Inflammatory macrophage treated with lipopolysaccharide for 1 hour (primary cell): ENCODE measurements around the gene CD207.
"Not testable (repeated sequence)": the region's sequence is repeated elsewhere in the genome, so short reads cannot be mapped to it uniquely, and the experiment has no call there.

Source experiments
- DNase-seq, 2 donors: peaks; one replicate each; pipeline ENCODE4 v3.0.0-alpha.2; 2020 to 2022

CD207 gene

GRCh38 chr2:70835643-70836042 lies at the start of gene CD207:
Gene CD207, minus strand, starts transcription at chr2:70835816. Its CDS starts 40 bp downstream, at chr2:70835776.
- DNase-seq, result no peak

- DNase-seq, result not testable (repeated sequence)
Observed at GRCh38 chr2:70878543-70878942, 42.9 kb upstream of the CD207 start.

- DNase-seq, result not testable (repeated sequence)
Observed at GRCh38 chr2:70876138-70876537, 40.5 kb upstream of the CD207 start.

- no peak for DNase-seq
Observed at GRCh38 chr2:70873541-70873940, 37.9 kb upstream of the CD207 start.

GRCh38 chr2:70871398-70872211 lies 36.0 kb upstream of the CD207 start:
- DNase-seq, result peak; percentile 67 to 94

- DNase-seq, result no peak
Observed at GRCh38 chr2:70870790-70871189, 35.2 kb upstream of the CD207 start.

- DNase-seq, result no peak
Observed at GRCh38 chr2:70868970-70869369, 33.4 kb upstream of the CD207 start.

- DNase-seq, result peak; percentile 63 to 93
Observed at GRCh38 chr2:70861777-70862625, 26.4 kb upstream of the CD207 start.

GRCh38 chr2:70855667-70856066 lies 20.1 kb upstream of the CD207 start:
- no peak for DNase-seq

GRCh38 chr2:70854411-70854810 lies 18.8 kb upstream of the CD207 start:
- peak; percentile 42 to 65 for DNase-seq

- DNase-seq, result peak; percentile 64 to 78
Observed at GRCh38 chr2:70852824-70853223, 17.2 kb upstream of the CD207 start.

- DNase-seq, result peak; percentile 87 to 88
Observed at GRCh38 chr2:70851704-70852103, 16.1 kb upstream of the CD207 start.

- peak; percentile 33 to 34 for DNase-seq
Observed at GRCh38 chr2:70850925-70851324, 15.3 kb upstream of the CD207 start.

GRCh38 chr2:70842401-70842800 lies 6.8 kb upstream of the CD207 start:
- no peak for DNase-seq

GRCh38 chr2:70837980-70838925 lies 2.6 kb upstream of the CD207 start:
- no peak for DNase-seq

- no peak for DNase-seq
Observed at GRCh38 chr2:70834881-70835280, 735 bp downstream of the CD207 start.

GRCh38 chr2:70834106-70834505 lies 1.5 kb downstream of the CD207 start:
- DNase-seq, result no peak

GRCh38 chr2:70833246-70833645 lies 2.4 kb downstream of the CD207 start:
- DNase-seq, result no peak

- peak; percentile 45 to 55 for DNase-seq
Observed at GRCh38 chr2:70832386-70832785, 3.2 kb downstream of the CD207 start.

- DNase-seq, result no peak
Observed at GRCh38 chr2:70831861-70832260, 3.8 kb downstream of the CD207 start.

- peak; percentile 72 to 86 for DNase-seq
Observed at GRCh38 chr2:70830366-70830765, 5.2 kb downstream of the CD207 start.

GRCh38 chr2:70829916-70830315 lies 5.7 kb downstream of the CD207 start:
- DNase-seq, result no peak
